Stimulated activated CD8-positive, alpha-beta memory T cell treated with anti-CD3 and anti-CD28 coated beads, Interleukin-4, amount 100 ng/mL, for 24 hours (primary cell): Measurements from ENCODE around the gene TGFBRAP1.

Experiments used
- DNase-seq: peaks from one replicate; pipeline ENCODE4 v3.0.0-alpha.2; 2020; ENCODE audit warnings: low read depth

TGFBRAP1 gene

GRCh38 chr2:105315314-105315713 lies 14.2 kb downstream of the TGFBRAP1 start:
- DNase-seq = no peak

DNA sequence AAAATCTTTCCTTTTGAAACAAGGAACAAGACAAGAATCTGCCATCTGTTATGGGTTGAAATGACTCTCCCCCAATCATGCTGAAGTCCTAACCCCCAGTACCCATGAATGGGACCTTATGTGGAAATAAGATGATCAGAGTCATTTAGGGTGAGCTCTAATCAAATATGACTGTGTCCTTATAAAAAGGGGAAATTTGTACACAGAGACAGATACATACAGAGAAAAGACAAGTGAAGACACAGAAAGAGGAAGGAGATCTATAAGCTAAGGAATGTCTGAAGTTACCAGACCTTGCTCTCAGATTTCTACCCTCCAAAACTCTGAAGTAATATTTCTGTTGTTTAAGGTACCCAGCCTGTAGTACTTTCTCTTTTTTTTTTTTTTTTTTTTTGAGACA lies 15.7 kb downstream of the TGFBRAP1 start:
- DNase-seq = no peak

GRCh38 chr2:105309147-105309545 lies 20.4 kb downstream of the TGFBRAP1 start:
- DNase-seq = no peak

DNA sequence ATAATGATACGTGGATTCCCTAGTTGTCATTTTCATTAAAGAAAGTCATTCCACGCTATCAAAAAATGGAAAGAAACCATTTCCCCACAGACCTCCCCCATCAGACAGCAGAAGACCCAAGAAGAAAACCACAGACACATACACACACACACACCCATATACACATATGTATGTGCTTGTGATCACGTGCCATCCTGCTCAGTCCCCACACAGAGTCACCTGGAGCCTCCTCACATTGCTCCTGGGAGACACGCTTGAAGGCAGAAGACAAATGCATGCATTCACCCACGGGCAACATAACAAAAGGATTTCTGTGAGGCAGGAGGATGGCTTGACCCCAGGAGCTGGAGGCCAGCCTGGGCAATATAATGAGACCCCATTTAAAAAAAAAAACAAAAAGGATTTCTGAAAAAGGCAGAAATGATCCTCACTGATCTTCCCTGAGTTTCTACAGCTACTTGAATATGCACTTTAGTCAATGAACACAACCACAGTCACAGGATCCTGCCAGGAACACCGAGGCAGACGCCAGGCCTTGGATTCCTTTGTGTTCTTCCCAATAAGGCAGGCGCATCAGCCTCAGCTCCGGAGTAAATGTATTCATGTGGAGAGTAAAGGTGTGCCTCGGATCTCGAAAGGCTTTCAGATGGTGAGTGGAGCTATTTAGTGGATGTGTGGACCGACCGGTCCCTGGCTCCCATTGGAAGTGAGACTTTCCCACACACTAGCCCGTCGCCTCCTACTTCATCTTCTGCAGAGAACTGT lies 21.0 kb downstream of the TGFBRAP1 start:
- no peak for DNase-seq

DNA sequence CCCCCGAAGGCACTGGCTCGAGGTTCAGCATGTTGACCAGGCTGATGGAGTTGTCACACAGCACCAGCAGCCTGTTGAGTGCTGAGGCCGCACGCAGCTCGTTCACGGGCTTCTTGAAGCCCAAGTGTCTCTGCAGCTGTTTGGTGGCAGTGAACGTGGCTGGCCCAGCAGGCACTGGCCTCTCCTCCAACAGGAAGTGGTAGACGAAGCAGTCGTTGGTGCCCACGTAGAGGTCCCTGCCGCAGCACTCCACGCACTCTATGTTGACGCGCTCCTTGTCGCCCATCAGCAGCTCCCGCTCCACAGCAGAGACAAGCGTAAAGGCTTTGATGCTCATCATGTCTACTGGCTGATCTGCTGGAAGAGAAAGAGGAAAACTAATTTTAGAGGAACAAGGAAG lies 21.6 kb downstream of the TGFBRAP1 start:
- DNase-seq = no peak

DNA sequence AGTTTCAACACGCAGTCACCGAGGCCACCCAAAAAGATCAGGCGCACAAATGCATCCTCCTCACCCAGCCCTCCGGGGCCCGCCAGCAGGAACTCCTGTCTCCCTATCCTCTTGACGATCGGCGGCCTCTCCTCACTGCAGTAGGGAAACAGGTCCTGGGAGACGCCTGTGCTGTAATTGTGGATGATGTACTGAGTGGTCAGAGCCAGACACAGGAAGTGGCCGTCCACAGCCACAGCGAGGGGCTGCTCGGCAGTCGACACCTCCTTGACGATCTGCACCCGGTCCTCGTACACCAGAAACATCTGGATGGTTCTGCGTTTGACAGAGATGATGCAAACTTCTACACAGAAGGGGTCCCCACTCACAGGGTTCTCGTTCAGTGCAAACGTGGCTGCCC lies 22.0 kb downstream of the TGFBRAP1 start:
- DNase-seq = no peak

- no peak for DNase-seq
Measured at GRCh38 chr2:105307146-105307545, 22.4 kb downstream of the TGFBRAP1 start.

GRCh38 chr2:105301646-105302045 lies 27.9 kb downstream of the TGFBRAP1 start:
- DNase-seq = no peak

- no peak for DNase-seq
Measured at GRCh38 chr2:105299290-105299689, 30.2 kb downstream of the TGFBRAP1 start.

- no peak for DNase-seq
Measured at GRCh38 chr2:105298017-105298416, 31.5 kb downstream of the TGFBRAP1 start.

- no peak for DNase-seq
Measured at GRCh38 chr2:105297216-105297615, 32.3 kb downstream of the TGFBRAP1 start.

GRCh38 chr2:105296017-105296611 lies 33.4 kb downstream of the TGFBRAP1 start:
- DNase-seq = no peak

DNA sequence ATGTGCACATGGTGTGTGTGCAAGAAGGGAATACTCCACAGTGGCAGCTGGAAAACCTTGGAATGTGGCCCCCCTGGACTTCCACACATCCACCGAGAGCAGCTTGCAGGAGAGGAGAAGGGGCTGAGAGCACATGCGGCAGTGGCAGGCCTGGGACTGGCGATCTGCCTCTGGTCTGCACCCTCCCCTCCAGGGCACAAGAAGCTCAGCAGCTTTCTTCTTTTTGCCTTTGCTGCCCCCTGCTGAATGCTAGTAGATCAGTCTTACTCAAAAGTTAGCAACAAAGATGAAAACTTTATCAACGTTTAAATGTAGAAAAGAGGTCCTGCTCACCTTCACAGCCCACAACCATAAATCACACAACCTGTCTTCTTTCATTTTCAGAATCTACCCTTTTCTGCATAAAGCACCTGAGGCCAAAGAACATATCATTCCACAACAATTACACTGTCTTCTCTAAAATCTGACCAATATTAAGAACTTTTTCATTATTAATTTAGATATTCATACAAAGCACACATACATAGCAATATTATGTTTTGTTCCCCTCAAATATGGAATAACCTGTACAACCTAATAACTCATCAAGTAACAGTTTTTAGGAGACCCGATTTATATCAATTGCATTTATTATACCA lies 34.6 kb downstream of the TGFBRAP1 start:
- no peak for DNase-seq

GRCh38 chr2:105294046-105294445 lies 35.5 kb downstream of the TGFBRAP1 start:
- no peak for DNase-seq

GRCh38 chr2:105291981-105292380 lies 37.6 kb downstream of the TGFBRAP1 start:
- DNase-seq = no peak

- DNase-seq = no peak
Measured at GRCh38 chr2:105290981-105291660, 38.4 kb downstream of the TGFBRAP1 start.

DNA sequence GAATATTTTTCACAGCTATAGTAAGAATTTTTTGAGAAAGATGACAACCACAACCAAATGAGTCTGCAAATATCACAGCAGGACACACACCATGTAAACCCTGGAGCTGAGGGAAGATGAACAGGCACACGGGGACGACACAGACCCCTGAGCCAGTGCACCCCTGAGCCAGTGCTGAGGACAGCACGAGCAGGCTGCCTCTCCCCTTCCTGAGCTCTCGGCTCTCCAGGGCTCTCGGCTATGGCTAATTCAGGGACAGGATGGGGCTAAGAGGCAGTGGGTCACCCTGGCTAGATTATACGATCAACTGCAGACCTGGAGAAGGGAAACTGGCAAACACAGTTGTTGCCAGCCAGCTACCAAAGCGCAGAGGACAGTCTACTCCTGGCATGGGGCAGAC lies 41.4 kb downstream of the TGFBRAP1 start:
- no peak for DNase-seq

- DNase-seq = no peak
Measured at GRCh38 chr2:105287692-105288091, 41.8 kb downstream of the TGFBRAP1 start.

DNA sequence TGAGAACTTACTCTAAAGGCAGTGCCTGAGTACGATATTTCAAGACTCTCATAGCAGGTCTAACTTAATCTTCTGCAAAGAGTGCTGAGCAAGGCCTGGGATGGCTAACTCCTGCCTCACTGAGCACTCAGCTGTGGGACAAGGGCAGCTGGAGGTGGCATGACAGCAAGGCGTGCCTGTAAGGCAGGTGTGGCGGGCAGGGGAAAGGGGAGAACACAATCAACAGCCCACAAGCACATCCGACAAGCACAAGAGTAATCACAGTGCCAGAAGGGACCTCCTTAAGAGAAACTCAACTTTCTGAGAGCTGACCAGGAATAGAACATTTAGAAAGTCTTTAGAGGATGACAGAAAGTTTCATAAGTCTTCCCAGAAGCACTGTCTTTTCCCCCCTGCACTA lies 46.0 kb downstream of the TGFBRAP1 start:
- no peak for DNase-seq

GRCh38 chr2:105280281-105280680 lies 49.3 kb downstream of the TGFBRAP1 start:
- no peak for DNase-seq

GRCh38 chr2:105279126-105279525 lies 50.4 kb downstream of the TGFBRAP1 start:
- no peak for DNase-seq

DNA sequence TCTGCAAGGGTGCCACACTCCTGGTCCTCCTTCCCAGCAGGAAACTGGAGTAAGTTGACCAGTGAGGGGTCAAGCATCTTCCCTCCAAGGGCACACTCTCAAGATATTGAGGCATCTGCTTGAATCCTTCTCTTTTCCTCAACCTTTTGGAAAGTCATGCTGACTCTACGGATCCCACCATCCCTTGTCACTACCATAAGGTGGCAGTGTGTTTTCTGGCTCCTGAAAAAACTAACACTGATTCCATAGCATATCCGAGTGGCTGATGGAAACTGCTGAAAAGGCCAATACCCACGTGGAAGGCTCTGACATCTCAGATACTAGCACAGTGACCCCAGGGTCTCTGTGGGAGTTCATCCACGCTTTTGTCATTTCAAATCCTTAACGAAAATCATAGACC lies 50.9 kb downstream of the TGFBRAP1 start:
- DNase-seq = no peak

- DNase-seq = no peak
Measured at GRCh38 chr2:105274046-105274445, 55.5 kb downstream of the TGFBRAP1 start.
